Activated CD8-positive, alpha-beta memory T cell treated with anti-CD3 and anti-CD28 coated beads, Interleukin-2, amount 50 U/mL, for 24 hours (primary cell): ENCODE measurements around the gene HDAC10.

Experiments used
- DNase-seq: peaks from one replicate; pipeline ENCODE4 v3.0.0-alpha.2; 2020; ENCODE audit errors: extremely low read depth

The HDAC10 gene

GRCh38 chr22:50242406-50242949, 8.6 kb downstream of the HDAC10 start:
- DNase-seq, result no peak

DNA sequence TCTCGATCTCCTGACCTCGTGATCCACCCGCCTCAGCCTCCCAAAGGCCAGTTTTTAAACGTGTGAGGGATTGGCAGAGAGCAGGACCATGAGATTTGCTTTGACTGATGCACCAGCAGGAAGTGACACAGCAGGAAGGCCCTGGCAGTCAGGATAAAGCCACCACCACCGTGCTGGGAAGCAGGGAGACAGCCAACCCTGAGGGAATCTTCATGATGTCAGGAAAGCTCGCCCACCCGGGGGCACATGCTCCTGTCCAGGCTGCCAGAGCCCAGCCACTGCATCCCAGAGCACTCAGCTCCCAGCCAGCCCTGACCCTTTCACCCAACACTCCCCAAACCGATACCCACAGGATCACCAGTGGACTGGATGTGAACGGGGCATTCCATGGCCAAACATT, 12.3 kb downstream of the HDAC10 start:
- DNase-seq, result no peak

GRCh38 chr22:50236731-50237409, 14.2 kb downstream of the HDAC10 start:
- DNase-seq, result no peak

- DNase-seq, result no peak
Observed at GRCh38 chr22:50233223-50233622, 17.8 kb downstream of the HDAC10 start.

DNA sequence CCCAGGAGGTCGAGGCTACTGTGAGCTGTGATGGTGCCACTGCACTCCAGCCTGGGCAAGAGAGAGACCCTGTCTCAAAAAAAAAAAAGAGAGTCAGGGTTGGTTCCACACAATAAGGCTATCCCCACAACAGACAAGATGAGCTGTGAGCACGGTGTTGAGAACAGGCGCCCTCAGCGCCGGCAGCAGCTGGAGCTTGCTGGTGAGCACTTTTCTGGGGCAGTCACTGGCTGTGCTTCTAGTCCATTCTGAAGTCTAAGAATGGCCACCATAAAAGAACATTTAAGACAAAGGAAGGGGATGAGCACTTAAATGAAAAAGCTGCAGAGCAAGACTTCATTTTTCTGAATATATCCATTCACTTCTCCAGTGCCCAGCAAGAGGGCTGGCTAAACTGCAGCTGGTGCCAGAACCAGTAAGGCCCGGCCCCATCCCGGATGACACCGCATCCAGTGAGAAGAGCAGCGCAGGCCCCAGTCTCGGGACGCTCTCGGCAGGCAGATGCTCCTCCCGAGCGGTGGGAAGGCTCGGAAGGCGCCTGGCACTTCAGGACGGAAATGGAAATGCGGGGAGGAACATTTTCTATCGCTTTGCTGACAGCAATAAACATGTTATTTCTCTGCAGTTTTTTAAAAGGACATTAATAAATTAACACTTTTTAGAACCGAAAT, 18.4 kb downstream of the HDAC10 start:
- DNase-seq, result no peak

GRCh38 chr22:50229370-50229769, 21.7 kb downstream of the HDAC10 start:
- DNase-seq, result no peak

DNA sequence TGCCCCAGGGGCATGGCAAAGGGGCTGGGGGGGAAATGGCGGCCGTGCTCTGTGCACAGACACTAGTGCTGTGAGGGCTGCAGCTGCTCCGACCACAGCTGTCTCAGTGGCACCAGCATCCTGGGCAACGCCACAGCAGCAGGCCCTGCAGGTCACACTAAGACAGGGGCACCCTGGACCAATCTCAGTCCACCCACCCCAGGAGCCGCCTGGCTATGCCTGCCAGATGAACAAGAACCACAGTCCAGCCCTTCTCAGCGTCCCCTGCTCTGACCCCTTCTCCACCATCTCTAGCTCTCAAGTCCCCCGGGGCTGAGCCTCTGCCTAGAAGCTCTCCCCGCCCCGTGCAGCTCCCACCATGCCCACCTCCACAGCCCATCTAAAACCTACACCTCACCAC, 22.7 kb downstream of the HDAC10 start:
- DNase-seq, result no peak

DNA sequence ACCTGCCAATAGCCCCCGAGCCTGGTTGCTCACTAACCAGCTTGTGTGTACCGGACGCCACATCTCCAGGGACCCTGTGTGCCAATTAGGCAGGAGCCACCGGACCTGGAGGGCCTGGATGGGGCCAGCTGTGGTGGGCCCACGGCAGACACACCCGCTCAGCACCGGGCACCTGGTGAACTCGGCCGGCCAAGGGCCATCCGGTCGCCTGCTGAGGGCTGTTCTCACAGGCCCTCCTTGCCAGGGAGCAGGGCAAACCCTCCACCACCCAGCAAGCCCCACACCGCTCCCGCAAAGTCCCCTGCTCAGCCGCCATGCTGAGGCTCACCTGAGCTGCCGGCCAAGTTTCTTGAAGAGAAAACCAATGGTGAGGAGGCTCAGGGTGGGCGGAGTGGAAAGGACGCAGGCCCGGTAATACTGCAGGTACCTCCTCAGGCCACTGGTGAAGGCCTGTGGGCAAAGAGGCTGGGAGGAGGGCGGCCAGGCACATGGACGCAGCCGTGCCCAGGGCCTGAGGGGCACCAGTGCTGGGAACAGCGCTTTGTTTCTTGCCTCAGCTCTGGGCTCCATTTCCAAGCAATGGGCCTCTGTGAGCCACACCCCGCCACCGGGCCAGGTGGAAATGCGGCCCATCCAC, 23.4 kb downstream of the HDAC10 start:
- no peak for DNase-seq

- DNase-seq, result no peak
Observed at GRCh38 chr22:50226875-50227165, 24.2 kb downstream of the HDAC10 start.

GRCh38 chr22:50226063-50226874, 24.8 kb downstream of the HDAC10 start:
- no peak for DNase-seq

GRCh38 chr22:50225200-50225969, 25.7 kb downstream of the HDAC10 start:
- no peak for DNase-seq

DNA sequence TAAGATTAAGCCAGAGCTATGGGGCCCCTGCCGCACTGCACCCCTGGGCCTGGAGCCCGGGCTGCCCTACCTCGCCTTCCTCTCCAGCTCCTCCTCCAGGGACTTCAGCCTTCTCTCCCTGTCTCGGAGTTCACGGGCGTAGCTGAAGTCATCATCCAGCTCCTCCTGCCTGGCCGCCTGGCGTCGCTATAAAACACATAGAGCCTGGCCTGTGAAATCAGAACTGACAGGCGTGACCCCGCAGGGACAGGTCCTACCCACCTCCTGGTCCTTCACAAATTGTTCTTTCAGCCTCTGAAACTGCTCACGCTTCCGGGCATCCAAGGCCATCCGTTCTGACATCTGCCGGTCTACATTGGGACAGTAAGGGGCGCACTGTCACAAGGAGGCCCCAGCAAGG, 27.0 kb downstream of the HDAC10 start:
- DNase-seq, result no peak

- no peak for DNase-seq
Observed at GRCh38 chr22:50222508-50222907, 28.6 kb downstream of the HDAC10 start.

- DNase-seq, result no peak
Observed at GRCh38 chr22:50221410-50222300, 29.4 kb downstream of the HDAC10 start.

DNA sequence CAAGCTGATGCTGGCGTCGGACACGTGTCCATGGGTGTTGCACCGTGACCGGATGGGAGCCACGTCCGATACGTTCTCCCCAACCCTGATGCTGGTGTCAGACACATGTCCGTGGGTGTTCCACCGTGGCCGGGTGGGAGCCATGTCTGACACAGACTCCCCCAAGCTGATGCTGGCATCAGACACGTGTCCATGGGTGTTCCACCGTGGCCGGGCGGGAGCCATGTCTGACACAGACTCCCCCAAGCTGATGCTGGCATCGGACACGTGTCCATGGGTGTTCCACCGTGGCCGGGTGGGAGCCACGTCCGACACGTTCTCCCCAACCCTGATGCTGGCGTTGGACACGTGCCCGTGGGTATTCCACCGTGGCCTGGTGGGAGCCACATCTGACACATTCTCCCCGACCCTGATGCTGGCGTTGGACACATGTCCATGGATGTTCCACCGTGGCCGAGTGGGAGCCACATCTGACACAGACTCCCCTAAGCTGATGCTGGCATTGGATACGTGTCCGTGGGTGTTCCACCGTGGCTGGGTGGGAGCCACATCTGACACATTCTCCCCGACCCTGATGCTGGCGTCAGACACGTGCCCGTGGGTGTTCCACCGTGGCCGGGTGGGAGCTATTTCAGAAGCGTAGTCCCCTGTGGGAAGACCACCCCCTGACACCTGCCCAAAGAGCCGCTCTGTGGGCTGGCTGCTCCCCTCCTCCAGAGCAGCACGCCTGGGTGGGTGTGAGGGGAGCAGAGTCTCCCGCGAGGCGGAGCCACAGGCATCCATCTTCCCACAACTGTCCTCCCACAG, 30.3 kb downstream of the HDAC10 start:
- DNase-seq, result no peak

- DNase-seq, result no peak
Observed at GRCh38 chr22:50219800-50220602, 31.1 kb downstream of the HDAC10 start.

DNA sequence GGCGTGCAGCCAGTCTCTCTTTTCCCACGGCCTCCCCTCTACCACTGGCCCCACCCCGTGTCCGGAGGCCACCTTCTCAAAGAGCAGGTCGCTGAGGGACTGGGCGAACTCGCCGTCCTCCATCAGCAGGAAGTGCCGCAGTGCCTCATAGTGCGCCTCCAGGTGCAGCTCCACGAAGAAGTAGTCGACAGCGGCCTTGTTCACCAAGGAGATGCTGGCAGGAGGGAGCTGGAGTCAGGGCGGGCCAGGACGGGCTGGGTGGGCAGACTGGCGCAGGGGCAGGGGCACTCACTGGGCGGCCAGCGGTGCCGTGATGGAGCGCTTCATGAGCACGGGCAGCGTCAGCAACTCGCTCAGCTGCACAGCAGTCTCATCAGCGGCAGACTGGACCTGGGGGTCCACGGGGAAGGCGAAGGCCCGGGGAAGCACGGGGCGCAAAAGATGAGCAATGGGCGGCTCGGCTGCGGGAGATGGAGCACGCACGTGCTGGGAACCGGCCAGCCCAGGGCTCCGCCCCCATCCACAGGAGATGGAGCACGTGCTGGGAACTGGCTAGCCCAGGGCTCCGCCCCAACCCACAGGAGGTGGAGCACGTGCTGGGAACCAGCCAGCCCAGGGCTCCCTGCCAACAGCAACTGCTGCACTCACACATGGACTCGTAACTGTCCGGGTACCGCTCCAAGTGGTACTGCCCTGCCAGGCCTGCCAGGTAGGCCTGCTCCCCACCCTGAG, 31.9 kb downstream of the HDAC10 start:
- no peak for DNase-seq
